Measurements from ENCODE around the gene STAC3.

DNA sequence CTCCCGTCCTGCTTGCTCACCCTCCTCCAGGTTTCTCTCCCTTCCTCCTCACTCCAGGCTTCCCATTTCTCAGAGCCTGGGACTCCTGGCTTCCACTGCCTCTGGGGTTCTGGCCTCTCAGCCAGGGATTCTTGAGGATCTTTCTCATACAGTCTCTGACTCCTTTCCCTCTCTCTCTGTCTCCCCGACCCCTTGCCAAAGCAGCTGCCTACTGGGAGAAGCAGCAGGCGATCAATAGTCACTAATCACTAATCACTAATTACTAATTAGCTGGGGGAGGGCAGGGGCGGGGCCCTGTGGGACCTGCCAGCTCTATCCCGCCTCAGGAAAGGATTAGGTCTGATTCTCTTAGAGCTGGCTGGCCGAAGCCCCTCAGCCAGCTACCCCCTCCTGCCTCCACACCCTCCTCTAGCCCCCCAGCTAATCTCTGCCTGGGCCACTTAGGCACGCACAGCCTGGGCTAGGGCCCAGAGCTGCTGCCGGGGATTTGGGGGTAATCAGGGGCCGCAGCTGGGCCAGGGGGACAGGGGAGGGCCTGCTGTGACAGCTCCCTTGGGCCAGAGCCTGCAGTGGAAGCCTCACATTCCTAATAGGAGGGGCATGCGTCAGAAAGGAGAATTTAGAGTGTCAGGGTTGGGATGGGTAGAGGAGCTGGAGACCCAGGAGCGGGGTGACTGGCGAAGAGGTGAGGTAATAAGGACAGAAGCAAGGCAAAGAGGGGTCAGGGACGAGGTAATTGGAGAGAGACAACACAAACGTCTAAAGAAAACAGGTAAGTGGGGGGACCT is 31.6 kb downstream of the STAC3 start:
- TF ChIP-seq GLI4 (tag by site-specific recombination; IDR thresholded peaks at IDR 0.05), result no peak
- no peak for TF ChIP-seq ZSCAN30 (tag by site-specific recombination; IDR thresholded peaks at IDR 0.05)
- TF ChIP-seq, protein P1, sequence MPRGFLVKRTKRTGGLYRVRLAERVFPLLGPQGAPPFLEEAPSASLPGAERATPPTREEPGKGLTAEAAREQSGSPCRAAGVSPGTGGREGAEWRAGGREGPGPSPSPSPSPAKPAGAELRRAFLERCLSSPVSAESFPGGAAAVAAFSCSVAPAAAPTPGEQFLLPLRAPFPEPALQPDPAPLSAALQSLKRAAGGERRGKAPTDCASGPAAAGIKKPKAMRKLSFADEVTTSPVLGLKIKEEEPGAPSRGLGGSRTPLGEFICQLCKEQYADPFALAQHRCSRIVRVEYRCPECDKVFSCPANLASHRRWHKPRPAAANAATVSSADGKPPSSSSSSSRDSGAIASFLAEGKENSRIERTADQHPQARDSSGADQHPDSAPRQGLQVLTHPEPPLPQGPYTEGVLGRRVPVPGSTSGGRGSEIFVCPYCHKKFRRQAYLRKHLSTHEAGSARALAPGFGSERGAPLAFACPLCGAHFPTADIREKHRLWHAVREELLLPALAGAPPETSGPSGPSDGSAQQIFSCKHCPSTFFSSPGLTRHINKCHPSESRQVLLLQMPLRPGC (tag by site-specific recombination; IDR thresholded peaks at IDR 0.05), result no peak
- TF ChIP-seq, protein P2, sequence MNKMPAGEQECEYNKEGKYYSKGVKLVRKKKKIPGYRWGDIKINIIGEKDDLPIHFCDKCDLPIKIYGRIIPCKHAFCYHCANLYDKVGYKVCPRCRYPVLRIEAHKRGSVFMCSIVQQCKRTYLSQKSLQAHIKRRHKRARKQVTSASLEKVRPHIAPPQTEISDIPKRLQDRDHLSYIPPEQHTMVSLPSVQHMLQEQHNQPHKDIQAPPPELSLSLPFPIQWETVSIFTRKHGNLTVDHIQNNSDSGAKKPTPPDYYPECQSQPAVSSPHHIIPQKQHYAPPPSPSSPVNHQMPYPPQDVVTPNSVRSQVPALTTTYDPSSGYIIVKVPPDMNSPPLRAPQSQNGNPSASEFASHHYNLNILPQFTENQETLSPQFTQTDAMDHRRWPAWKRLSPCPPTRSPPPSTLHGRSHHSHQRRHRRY (tag by site-specific recombination; IDR thresholded peaks at IDR 0.05), result no peak
- TF ChIP-seq, protein P3, sequence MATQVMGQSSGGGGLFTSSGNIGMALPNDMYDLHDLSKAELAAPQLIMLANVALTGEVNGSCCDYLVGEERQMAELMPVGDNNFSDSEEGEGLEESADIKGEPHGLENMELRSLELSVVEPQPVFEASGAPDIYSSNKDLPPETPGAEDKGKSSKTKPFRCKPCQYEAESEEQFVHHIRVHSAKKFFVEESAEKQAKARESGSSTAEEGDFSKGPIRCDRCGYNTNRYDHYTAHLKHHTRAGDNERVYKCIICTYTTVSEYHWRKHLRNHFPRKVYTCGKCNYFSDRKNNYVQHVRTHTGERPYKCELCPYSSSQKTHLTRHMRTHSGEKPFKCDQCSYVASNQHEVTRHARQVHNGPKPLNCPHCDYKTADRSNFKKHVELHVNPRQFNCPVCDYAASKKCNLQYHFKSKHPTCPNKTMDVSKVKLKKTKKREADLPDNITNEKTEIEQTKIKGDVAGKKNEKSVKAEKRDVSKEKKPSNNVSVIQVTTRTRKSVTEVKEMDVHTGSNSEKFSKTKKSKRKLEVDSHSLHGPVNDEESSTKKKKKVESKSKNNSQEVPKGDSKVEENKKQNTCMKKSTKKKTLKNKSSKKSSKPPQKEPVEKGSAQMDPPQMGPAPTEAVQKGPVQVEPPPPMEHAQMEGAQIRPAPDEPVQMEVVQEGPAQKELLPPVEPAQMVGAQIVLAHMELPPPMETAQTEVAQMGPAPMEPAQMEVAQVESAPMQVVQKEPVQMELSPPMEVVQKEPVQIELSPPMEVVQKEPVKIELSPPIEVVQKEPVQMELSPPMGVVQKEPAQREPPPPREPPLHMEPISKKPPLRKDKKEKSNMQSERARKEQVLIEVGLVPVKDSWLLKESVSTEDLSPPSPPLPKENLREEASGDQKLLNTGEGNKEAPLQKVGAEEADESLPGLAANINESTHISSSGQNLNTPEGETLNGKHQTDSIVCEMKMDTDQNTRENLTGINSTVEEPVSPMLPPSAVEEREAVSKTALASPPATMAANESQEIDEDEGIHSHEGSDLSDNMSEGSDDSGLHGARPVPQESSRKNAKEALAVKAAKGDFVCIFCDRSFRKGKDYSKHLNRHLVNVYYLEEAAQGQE (tag by site-specific recombination; IDR thresholded peaks at IDR 0.05), result no peak
- TF ChIP-seq TRIM28 (IDR thresholded peaks at IDR 0.05; ENCODE audit: borderline replicate concordance, low read length), result no peak
- TF ChIP-seq ZNF274 (IDR thresholded peaks at IDR 0.05; ENCODE audit: low read length), result no peak
- TF ChIP-seq ZNF274 (tag by site-specific recombination; IDR thresholded peaks at IDR 0.05; ENCODE audit: borderline replicate concordance), result no peak
- TF ChIP-seq, protein P4, sequence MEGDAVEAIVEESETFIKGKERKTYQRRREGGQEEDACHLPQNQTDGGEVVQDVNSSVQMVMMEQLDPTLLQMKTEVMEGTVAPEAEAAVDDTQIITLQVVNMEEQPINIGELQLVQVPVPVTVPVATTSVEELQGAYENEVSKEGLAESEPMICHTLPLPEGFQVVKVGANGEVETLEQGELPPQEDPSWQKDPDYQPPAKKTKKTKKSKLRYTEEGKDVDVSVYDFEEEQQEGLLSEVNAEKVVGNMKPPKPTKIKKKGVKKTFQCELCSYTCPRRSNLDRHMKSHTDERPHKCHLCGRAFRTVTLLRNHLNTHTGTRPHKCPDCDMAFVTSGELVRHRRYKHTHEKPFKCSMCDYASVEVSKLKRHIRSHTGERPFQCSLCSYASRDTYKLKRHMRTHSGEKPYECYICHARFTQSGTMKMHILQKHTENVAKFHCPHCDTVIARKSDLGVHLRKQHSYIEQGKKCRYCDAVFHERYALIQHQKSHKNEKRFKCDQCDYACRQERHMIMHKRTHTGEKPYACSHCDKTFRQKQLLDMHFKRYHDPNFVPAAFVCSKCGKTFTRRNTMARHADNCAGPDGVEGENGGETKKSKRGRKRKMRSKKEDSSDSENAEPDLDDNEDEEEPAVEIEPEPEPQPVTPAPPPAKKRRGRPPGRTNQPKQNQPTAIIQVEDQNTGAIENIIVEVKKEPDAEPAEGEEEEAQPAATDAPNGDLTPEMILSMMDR (tag by site-specific recombination; IDR thresholded peaks at IDR 0.05), result no peak
- TF ChIP-seq SP3 (tag by site-specific recombination; IDR thresholded peaks at IDR 0.05), result no peak
- no peak for TF ChIP-seq ZNF561 (tag by site-specific recombination; IDR thresholded peaks at IDR 0.05; ENCODE audit: borderline replicate concordance)
- TF ChIP-seq ZNF121 (tag by site-specific recombination; IDR thresholded peaks at IDR 0.05), result no peak
- TF ChIP-seq, protein P5, sequence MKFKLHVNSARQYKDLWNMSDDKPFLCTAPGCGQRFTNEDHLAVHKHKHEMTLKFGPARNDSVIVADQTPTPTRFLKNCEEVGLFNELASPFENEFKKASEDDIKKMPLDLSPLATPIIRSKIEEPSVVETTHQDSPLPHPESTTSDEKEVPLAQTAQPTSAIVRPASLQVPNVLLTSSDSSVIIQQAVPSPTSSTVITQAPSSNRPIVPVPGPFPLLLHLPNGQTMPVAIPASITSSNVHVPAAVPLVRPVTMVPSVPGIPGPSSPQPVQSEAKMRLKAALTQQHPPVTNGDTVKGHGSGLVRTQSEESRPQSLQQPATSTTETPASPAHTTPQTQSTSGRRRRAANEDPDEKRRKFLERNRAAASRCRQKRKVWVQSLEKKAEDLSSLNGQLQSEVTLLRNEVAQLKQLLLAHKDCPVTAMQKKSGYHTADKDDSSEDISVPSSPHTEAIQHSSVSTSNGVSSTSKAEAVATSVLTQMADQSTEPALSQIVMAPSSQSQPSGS (tag by site-specific recombination; IDR thresholded peaks at IDR 0.05; ENCODE audit: low read depth), result no peak

Data from HEK293 (cell line).